Measurements from ENCODE around the gene METRNL.
A peak's percentile ranks its signal among the peaks of the same experiment; 100 is the strongest.
"Not testable (repeated sequence)": the region's sequence is repeated elsewhere in the genome, so short reads cannot be mapped to it uniquely, and the experiment has no call there.

The METRNL gene

DNA sequence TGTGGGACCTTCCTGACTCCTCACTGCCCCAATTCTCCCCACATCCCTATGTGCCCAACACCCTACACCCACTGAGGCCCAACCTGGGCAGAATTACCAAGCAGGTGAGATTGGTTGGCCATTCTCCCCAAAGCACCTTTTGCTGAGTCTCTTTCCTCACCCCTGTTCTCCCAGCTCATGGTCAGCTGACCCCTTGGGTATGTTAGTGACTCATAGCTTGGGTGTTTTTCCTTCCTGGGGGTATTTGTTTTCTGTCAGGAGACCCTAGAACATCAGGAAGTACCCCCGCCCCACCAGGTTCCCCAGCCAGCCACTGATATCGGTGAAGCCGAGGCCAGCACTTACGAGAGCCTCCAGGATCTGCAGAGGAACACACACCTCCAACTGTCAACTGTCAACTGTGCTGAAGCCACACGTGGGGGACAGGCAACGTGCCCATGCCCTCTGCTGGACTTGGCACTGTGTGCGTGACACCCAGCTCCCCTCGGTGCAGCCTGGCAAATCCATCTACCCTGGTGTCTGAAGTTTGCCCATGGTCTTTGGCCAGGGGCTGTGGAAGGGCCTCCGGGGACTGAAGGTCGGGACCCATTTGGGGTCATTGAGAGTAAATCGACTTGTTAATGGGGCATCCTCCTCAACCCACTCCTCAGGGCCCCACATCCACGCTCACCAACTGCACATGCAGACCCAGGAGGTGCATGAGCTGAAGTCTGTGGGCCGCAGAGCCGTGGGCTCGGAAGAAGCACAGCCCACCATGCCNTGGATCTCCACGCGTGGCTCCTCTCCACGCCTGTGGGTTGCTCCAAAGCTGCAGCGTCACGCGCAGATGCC is 53.1 kb downstream of the METRNL start:
- CTCF ChIA-PET = no interaction called here

DNA sequence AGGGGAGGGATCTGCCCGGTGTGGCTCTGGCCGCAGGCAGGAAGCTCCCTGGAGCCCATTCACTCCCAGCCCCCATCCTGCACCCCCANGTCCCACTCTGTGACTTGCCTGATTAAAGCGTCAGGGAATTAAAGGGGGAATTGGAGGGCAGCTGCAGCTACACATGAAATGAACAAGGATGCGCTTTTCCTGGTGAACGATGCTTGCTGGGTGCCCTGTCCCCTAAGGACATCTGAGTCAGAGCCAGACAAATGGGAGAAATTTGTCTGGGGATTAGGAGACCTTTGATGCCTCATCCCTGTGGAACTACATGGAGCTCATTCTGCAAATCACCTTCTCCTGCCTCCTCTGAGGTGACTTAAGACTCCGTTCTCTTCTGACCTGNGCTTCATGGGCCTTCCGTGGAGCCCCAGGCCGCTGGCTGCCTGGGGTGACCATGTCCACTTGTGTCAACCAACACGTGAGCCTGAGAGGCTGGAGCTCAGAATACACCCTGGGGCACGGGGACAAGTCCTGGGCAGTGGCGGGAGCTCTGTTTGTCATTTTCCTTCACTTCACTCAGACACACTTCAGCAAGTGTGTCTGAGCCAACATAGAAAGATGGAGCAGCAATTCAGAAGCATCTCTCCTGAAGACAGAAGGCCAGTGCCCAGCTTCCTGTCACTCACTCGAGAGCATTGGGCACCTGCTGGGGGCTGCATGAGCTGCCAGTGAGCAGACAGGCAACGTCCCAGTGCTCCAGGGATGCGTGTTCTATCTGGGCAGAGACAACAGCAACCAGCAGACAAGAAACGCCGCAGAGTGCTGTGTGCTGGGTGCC is 54.1 kb downstream of the METRNL start:
- ChIA-PET CTCF (no interaction called here), POLR2A (ENCODE audit: low non-redundant PET) (no interaction called here)
- H3K27ac ChIP-seq = peak overlapping the region; percentile 1; the same call in 1 of the 2 replicates
- TF ChIP-seq, protein P1, sequence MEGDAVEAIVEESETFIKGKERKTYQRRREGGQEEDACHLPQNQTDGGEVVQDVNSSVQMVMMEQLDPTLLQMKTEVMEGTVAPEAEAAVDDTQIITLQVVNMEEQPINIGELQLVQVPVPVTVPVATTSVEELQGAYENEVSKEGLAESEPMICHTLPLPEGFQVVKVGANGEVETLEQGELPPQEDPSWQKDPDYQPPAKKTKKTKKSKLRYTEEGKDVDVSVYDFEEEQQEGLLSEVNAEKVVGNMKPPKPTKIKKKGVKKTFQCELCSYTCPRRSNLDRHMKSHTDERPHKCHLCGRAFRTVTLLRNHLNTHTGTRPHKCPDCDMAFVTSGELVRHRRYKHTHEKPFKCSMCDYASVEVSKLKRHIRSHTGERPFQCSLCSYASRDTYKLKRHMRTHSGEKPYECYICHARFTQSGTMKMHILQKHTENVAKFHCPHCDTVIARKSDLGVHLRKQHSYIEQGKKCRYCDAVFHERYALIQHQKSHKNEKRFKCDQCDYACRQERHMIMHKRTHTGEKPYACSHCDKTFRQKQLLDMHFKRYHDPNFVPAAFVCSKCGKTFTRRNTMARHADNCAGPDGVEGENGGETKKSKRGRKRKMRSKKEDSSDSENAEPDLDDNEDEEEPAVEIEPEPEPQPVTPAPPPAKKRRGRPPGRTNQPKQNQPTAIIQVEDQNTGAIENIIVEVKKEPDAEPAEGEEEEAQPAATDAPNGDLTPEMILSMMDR (conservative IDR thresholded peaks at IDR 0.05; ENCODE audit: low read depth) = no peak
- peak; percentile 57 for DNase-seq (ENCODE audit: low spot score)

More for the DNA sequence above, 53.1 kb downstream of the METRNL start:
- TF ChIP-seq, protein P1 (conservative IDR thresholded peaks at IDR 0.05; ENCODE audit: low read depth) = no peak
- DNase-seq (ENCODE audit: low spot score) = no peak
- POLR2A ChIA-PET (ENCODE audit: low non-redundant PET) = no interaction called here
- H3K27ac ChIP-seq = no peak overlapping the region

DNA sequence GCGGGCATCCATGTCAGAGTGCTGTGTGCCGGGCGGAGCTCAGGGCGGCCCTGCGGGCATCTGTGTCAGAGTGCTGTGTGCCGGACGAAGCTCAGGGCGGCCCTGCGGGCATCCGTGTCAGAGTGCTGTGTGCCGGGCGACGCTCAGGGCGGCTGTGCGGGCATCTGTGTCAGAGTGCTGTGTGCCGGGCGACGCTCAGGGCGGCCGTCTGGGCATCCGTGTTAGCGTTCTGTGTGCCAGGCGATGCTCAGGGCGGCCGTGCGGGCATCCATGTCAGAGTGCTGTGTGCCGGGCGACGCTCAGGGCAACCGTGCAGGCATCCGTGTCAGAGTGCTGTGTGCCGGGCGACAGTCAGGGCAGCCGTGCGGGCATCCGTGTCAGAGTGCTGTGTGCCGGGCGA is 55.0 kb downstream of the METRNL start:
- CTCF ChIA-PET; DNase-seq (ENCODE audit: low spot score); H3K27ac ChIP-seq; POLR2A ChIA-PET (ENCODE audit: low non-redundant PET): not testable (repeated sequence)

DNA sequence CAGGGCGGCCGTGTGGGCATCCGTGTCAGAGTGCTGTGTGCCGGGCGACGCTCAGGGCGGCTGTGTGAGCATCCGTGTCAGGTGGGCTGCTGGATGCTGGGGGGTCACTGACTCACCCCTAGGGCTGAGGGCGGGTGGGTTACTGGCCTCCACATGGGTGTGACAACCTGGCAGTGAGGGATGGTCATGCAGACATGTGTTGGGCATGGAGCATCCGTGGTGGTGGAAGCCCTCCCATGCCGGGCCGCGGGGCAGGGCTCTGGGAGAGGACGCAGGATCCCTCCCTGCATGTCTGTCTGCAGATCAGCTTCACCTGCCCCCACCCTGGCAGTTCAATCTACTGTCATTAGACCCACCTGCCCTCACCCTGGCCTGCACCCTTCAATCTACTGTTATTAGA is 56.3 kb downstream of the METRNL start:
- DNase-seq (ENCODE audit: low spot score) = no peak
- TF ChIP-seq, protein P1 (conservative IDR thresholded peaks at IDR 0.05; ENCODE audit: low read depth) = no peak
- CTCF ChIA-PET = no interaction called here
- no peak overlapping the region for H3K27ac ChIP-seq
- POLR2A ChIA-PET (ENCODE audit: low non-redundant PET) = no interaction called here

DNA sequence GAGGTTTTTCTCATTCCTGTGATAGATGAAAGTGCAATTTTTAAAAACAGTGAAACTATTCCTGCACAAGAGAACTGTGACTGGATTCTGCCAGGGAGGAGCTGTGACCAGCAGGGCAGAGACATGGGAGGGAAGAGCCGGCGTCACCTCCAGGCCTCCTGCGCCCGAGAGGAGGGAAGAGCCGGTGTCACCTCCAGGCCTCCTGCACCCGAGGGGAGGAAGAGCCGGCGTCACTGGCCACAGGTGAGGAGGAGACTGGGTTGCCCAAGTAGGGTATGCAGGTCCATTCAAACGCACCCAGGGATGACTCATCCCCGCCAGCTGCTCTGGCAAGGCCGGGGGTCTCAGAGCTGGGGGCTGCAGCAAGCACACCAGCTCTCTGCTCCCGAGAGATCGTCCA is 56.7 kb downstream of the METRNL start:
- CTCF ChIA-PET = no interaction called here
- POLR2A ChIA-PET (ENCODE audit: low non-redundant PET) = no interaction called here
- TF ChIP-seq, protein P1 (conservative IDR thresholded peaks at IDR 0.05; ENCODE audit: low read depth) = no peak
- no peak for DNase-seq (ENCODE audit: low spot score)
- H3K27ac ChIP-seq = no peak overlapping the region

DNA sequence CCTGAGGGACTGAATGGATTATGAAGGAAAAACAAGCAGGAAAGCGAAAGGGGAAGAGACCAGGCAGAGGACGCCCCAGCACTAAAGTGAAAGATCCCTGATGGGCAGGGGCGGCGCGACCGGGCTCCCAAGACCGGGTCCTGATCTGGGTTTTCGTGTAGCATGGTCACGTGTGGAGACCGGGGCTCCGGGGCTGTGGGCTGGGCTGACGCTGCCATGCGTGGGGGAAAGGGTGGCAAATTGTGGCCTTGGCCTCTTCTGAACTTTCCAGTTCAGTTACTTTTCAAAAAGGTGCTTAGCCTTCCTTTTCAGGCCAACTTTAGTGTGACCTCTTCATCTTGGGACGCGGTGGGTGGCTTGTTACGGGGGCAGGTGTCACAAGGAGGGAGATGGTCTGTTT is 57.5 kb downstream of the METRNL start:
- no peak overlapping the region for H3K27ac ChIP-seq
- DNase-seq (ENCODE audit: low spot score) = no peak
- TF ChIP-seq, protein P1 (conservative IDR thresholded peaks at IDR 0.05; ENCODE audit: low read depth) = no peak
- POLR2A ChIA-PET (ENCODE audit: low non-redundant PET) = no interaction called here
- CTCF ChIA-PET = no interaction called here

DNA sequence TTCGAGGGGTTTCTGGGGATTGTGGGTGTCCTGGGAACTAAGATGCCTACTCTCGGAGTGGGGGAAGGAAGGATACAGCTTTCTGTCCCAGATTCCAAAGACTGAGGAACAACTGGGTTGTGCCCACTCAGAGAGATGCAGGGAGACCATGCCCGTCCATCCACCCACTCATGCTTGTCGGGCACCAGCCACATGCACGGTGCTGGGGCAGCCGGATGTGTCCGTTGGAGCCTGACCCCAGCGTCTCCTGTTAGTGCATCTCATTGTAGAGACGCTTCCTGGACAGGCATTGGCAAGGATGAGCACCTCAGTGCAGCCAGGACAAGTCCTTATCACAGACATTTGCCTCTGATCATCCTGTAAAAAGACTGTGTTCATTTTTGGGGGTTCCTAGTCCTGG is 58.1 kb downstream of the METRNL start:
- H3K27ac ChIP-seq = no peak overlapping the region
- DNase-seq (ENCODE audit: low spot score) = no peak
- POLR2A ChIA-PET (ENCODE audit: low non-redundant PET) = no interaction called here
- TF ChIP-seq, protein P1 (conservative IDR thresholded peaks at IDR 0.05; ENCODE audit: low read depth) = no peak
- CTCF ChIA-PET = no interaction called here
